HG02884 (cell line): ENCODE measurements around the gene PRKCA.

Experiments used
- ATAC-seq: cut with Tn5 transposase; IDR thresholded peaks from one replicate; pipeline ENCODE4 v1.9.1; 2021; ENCODE audit warnings: mild to moderate bottlenecking, moderate library complexity; ENCODE audit not compliant: unreplicated experiment

The PRKCA gene

GRCh38 chr17:66508896-66509844 lies 206.8 kb downstream of the PRKCA start:
- no peak for ATAC-seq

DNA sequence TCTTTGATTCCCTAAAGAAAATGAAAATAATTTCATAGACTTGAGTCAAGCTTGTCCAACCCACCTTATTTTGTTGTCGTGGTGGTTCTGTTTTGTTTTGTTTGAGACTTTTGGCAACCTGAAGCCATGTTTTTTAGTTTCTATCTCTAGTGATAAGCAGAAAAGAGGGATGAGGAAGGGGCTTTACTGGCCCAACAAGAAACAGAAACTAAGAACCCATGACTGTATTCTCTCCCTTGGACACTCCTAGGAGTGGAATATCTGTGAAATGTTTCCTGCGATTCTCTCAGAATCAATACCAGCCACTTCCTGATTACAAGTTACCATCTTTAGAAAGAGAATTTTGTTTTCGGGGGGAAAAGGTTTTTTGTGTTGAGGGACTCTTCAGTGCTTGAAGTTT lies 207.5 kb downstream of the PRKCA start:
- no peak for ATAC-seq

DNA sequence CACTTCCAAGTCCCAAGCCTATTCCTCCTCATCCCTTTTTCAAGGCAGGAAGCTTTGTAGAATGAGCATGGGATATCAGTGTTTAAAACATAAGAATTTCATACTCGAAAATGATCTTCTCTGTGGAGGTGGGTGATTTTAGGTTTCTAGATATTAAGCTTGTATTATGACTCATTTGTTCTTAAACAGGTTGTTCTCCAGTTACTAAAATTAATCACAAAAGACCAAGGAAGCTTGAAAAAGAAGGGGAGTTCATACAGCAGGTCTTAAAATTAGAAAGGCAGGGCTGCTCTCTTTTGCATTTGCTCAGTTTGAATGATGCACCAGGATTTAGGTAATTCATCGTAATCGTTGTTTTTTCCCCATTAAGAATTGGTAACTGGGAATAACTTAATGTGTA lies 208.7 kb downstream of the PRKCA start:
- no peak for ATAC-seq

- ATAC-seq = no peak
These were observed 211.9 kb downstream of the PRKCA start for GRCh38 chr17:66514227-66514806.

DNA sequence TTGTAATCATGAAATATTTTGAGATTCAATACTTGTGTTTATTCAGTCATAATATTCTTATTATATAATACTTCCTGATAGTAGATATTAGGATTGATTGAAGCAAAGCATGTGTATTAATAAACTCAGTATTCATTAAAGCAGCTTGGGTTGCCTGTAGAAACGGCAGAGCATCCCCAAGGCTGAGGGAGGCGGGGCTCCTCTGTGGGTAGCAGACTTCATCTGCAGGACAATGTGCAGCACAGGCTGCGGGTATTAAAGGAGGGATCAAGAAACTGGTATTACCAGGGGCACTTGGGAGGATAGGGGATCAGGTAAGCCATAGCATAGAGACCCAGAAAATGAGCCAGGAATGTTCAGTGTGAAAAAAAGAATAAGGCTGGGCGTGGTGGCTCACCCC lies 213.6 kb downstream of the PRKCA start:
- no peak for ATAC-seq

DNA sequence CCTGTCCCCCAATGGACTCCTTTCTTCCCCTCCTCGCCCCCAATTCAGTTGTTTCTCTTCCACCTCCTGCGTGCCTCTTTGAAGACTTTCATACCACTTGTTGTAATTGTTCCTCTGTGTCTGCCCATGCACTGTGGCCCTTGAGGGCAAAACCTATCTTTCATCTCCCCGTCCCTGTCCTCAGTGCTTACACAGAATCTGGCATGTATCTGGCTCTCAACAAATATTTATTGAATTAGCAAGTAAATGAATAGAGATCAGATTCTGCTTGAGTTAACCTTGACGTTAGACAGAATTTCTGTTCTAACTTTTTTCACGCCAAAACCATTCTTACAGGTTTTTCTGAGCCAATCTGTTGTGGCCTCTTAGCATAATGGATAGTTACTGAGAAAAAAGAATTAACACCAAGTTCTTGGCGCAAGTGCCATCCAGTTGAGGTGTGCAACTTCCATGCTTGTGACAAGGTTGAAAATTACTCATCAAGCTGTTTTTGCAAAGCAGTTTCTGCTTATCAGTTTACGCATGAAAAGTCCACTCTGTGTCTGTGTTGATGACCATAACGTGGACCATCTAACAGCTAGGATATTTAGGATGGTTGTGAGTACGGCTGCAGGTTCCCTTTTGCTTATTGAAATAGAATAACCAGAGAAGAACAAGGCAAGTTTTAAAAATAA lies 215.1 kb downstream of the PRKCA start:
- no peak for ATAC-seq

- no peak for ATAC-seq
These were observed 215.7 kb downstream of the PRKCA start for GRCh38 chr17:66518108-66518507.

GRCh38 chr17:66518677-66519076 lies 216.3 kb downstream of the PRKCA start:
- ATAC-seq = no peak

DNA sequence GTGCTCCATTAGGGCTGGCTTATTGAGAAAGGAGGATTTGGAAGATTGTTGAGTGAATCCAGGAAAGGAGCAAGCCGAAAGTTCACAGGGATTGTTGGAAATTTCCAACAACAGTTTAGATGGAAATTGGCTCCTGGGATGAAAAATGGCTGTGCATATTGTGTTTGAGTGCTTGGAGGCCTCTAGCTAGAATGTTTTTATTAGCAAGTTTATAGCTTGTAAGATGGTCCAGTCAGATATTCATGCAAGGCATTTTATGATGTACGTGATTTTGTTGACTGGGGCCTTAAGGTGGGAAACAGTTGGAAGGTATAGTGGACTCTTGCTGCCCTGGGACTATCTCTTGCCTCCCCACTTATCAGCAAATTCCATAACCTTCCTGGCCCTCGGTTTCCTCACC lies 216.7 kb downstream of the PRKCA start:
- ATAC-seq = no peak

- no peak for ATAC-seq
These were observed 218.6 kb downstream of the PRKCA start for GRCh38 chr17:66520999-66521398.

GRCh38 chr17:66522591-66523272 lies 220.3 kb downstream of the PRKCA start:
- no peak for ATAC-seq

DNA sequence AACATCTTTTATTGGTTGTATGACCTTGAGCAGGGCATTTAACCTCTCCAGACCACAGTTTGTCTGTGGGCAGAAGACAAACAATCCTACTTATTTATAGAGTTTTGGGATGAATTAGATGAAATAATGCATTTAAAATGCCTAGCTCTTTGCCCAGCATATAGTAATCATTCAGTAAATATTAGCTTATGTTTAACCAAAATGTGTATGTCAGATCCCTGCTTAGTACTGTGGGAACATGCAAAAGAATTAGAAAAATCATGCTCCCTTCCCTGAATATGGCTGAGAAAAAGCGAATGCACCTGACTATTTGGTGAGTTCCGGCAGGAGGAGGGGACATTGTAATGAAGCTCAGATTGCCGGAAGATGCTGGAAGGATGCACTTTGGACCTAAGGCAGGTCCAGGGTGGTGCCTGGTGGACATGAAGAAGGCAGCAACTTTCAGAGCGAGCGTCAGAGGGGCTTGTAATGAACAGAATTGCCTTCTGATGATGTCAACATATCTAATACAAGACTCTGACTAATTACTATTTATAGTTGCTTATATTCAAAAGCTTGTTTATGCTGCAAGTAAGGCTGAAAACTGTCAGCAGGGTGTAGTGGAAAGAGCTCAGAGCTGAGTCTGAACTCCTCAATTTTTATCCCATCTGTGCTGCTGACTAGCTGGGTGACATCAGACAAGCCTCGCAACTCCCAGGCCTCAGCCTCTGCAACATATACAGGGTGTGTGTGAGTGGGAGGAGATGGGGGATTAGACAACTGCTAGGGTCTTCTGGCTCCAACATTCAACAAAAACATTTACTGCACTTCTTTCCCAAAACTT lies 221.2 kb downstream of the PRKCA start:
- ATAC-seq = no peak

- no peak for ATAC-seq
These were observed 222.5 kb downstream of the PRKCA start for GRCh38 chr17:66524877-66525276.

DNA sequence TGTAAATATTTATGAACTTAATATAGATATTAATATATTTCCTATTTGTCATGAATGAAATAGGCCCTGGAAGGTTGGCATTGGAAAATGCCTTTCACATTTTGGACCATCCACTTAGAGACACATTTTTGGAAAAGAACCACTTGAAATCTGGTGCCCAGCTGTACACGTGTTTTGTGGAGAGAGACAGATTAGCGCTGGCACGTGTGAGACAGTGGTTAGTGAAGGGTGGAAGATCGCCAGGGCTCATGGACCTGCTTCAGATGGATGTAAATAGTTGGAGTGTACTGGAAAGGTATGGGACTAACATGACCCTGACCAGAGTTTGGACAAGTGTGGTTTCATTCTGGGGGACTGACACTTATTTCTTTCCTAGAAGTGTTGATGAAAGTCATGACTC lies 222.9 kb downstream of the PRKCA start:
- ATAC-seq = no peak

GRCh38 chr17:66526827-66527226 lies 224.4 kb downstream of the PRKCA start:
- no peak for ATAC-seq

DNA sequence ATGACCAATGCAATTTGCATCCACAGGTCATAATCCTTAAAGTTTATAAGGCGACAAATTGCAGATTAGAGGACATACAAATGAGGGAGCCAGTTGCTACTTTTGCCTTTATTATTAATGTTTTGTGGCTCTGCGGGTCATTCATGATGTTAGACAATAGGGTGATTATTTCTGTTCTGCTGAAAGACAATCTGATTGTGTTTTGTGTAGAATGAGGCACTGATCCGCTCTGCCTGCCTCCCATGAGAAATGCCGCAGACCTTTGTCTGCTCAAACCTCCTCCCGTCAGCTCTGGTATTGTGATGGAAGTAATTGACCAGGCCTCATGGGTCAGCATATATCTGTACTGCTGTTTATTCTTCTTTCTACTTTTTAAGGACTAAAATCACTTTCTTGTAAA lies 224.9 kb downstream of the PRKCA start:
- no peak for ATAC-seq

DNA sequence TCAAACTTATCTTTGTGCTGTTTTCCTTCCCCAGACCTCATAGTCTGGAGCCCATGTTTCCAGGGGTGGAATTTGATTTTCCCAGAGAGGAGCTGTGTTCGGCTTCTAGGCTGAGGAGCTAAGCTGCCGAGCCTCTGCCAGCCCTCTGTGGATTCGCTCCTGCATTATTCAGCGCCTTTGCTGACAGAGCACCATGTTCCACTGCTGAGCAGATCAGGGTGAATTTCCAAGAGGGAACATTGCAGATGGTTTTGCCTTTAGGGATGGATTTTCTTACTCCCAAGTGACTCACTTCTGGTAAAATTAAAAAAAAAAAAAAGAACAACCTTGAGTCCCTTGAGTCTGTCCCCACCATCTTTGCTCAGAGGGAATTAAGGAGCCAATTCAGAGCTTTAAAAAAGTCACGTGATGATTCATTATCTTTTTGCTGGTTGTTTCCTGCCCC lies 229.5 kb downstream of the PRKCA start:
- ATAC-seq = no peak

DNA sequence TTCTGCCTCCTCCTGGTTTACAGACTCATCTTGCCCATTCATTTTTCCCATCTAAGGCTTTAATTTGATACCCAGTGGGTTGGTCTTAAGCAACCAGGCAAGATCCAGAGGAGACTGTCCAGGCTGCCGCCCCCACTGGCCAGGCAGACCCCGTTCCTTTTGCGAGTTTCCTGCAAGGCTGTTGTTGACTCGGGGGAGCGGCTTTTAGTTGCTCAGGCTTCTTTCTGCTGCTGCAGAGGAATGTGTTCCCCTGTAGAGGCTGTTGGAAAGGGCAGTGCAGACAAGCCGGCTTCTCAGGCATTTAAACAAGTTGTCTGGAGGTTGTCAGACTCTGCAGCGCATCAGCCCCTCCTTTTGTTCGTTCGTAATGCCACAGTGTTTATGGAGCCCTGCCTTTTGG lies 231.2 kb downstream of the PRKCA start:
- no peak for ATAC-seq

GRCh38 chr17:66533986-66534385 lies 231.6 kb downstream of the PRKCA start:
- no peak for ATAC-seq

- ATAC-seq = no peak
These were observed 233.2 kb downstream of the PRKCA start for GRCh38 chr17:66535611-66536010.
